B cell (primary cell): ENCODE measurements around the gene CD86. TPM values are rescaled to one million over a fixed set of nuclear protein-coding genes. Genes with fewer than 3 reads are reported as not detected.

Experiments
- ATAC-seq: fragments of 200-7000 bp; cut with Tn5 transposase; one replicate; pipeline ENCODE4 v1.10.0; 2021; ENCODE audit warnings: low read depth, mild to moderate bottlenecking, moderate number of reproducible peaks, moderate library complexity
- CTCF ChIA-PET: fragments of 350-600 bp; sonication (Branson Sonifier 250); formaldehyde crosslinking; loops from one replicate; lab custom pipeline; 2021; ENCODE audit warnings: antibody characterized with exemption, inconsistent platforms; lab: Charles Lee
- POLR2A ChIA-PET: fragments of 350-600 bp; sonication (Branson Sonifier 250); formaldehyde crosslinking; loops from one replicate; lab custom pipeline; 2021; ENCODE audit warnings: antibody characterized with exemption; lab: Charles Lee
- DNase-seq: peaks from one replicate; pipeline ENCODE4 v3.0.0; 2013
- H2AFZ ChIP-seq: 2 replicates; pipeline ENCODE4 v1.6.1; 2012; ENCODE audit warnings: mild to moderate bottlenecking, low read depth, low read length; ENCODE audit not compliant: insufficient read depth, poor library complexity, severe bottlenecking
- H3K27ac ChIP-seq, 2 donors: 1 replicate in 1 of 2; 2 replicates in 1 of 2; pipeline ENCODE4 v1.5.1; 2012 to 2013; ENCODE audit warnings: low read length in 2 of 2, mild to moderate bottlenecking in 2 of 2, moderate library complexity in 1 of 2
- H3K27me3 ChIP-seq, 4 experiments: fragments of 200-600 bp in 1 of 4; sonication (generic) in 1 of 4; replicated peaks in 1 of 4; 1 replicate in 2 of 4; 2 replicates in 2 of 4; pipeline versions ENCODE4 v1.6.1 to v1.7.0; 2013 to 2016; ENCODE audit warnings: low read length in 3 of 4, mild to moderate bottlenecking in 2 of 4, mixed read lengths in 1 of 4, moderate library complexity in 1 of 4; ENCODE audit not compliant: insufficient read depth in 4 of 4, control insufficient read depth in 3 of 4; ENCODE audit errors: control extremely low read depth in 1 of 4
- H3K36me3 ChIP-seq, 2 experiments: replicated peaks in 1 of 2; 1 replicate in 1 of 2; 2 replicates in 1 of 2; pipeline versions ENCODE4 v1.6.1 to v1.7.1; 2013; ENCODE audit warnings: low read length in 1 of 2; ENCODE audit not compliant: insufficient read depth in 2 of 2, control insufficient read depth in 1 of 2; ENCODE audit errors: control extremely low read depth in 1 of 2, extremely low read depth in 1 of 2
- H3K4me1 ChIP-seq, 2 donors: fragments of 200-600 bp in 1 of 2; sonication (generic) in 1 of 2; 1 replicate in 1 of 2; 2 replicates in 1 of 2; pipeline versions ENCODE4 v1.5.1 to v1.6.1; 2013 to 2017; ENCODE audit warnings: low read length in 2 of 2; ENCODE audit not compliant: control insufficient read depth in 2 of 2, insufficient read depth in 2 of 2
- H3K4me2 ChIP-seq: replicated peaks from 2 replicates; pipeline ENCODE3; 2012; ENCODE audit warnings: mild to moderate bottlenecking, low read depth, low read length; ENCODE audit not compliant: poor library complexity, severe bottlenecking
- H3K4me3 ChIP-seq, 5 experiments: fragments of 200-600 bp in 1 of 5; sonication (generic) in 1 of 5; 1 replicate in 3 of 5; 2 replicates in 2 of 5; pipeline versions ENCODE4 v1.5.1 to v1.7.0; 2011 to 2016; ENCODE audit warnings: low read length in 4 of 5, mild to moderate bottlenecking in 4 of 5, low read depth in 2 of 5, control low read depth in 1 of 5, moderate library complexity in 1 of 5; ENCODE audit not compliant: insufficient read depth in 1 of 5; ENCODE audit errors: control extremely low read depth in 1 of 5, extremely low read depth in 1 of 5
- H3K79me2 ChIP-seq: fragments of 200-600 bp; sonication (generic); one replicate; pipeline ENCODE4 v1.6.0; 2016; ENCODE audit warnings: low read length; ENCODE audit not compliant: control insufficient read depth, insufficient read depth
- H3K9ac ChIP-seq: fragments of 200-600 bp; sonication (generic); 2 replicates; pipeline ENCODE4 v1.6.1; 2017; ENCODE audit warnings: mild to moderate bottlenecking, low read length, moderate library complexity
- H3K9me3 ChIP-seq, 3 donors: one replicate each; pipeline versions ENCODE4 v1.6.1 to v1.7.1; 2013; ENCODE audit warnings: low read length in 2 of 3; ENCODE audit not compliant: control insufficient read depth in 2 of 3, insufficient read depth in 1 of 3; ENCODE audit errors: control extremely low read depth in 1 of 3
- H4K20me1 ChIP-seq: 2 replicates; pipeline ENCODE4 v1.6.0; 2012; ENCODE audit warnings: mild to moderate bottlenecking, low read length; ENCODE audit not compliant: insufficient read depth, control insufficient read depth, poor library complexity, severe bottlenecking
- H3K27ac Mint-ChIP-seq: one replicate; pipeline ENCODE4 v1.8.0; 2021; ENCODE audit warnings: mixed read lengths
- H3K27me3 Mint-ChIP-seq: one replicate; pipeline ENCODE4 v1.8.0; 2021; ENCODE audit warnings: mixed read lengths
- H3K4me1 Mint-ChIP-seq: one replicate; pipeline ENCODE4 v1.8.0; 2021; ENCODE audit warnings: mixed read lengths
- H3K4me3 Mint-ChIP-seq: one replicate; pipeline ENCODE4 v1.8.0; 2021; ENCODE audit warnings: mixed read lengths
- H3K9me3 Mint-ChIP-seq: one replicate; pipeline ENCODE4 v1.8.0; 2022; ENCODE audit warnings: mixed read lengths; ENCODE audit not compliant: insufficient read depth
- EZH2 ChIP-seq: IDR thresholded peaks from 2 replicates; pipeline ENCODE4 v1.6.1; 2012; ENCODE audit warnings: borderline replicate concordance, low read depth, mild to moderate bottlenecking, moderate library complexity, low read length; ENCODE audit not compliant: insufficient read depth, poor library complexity, severe bottlenecking
- whole genome bisulfite sequencing: methylation state at CpG from one replicate; pipeline ENCODE4 v1.1.5; 2013; ENCODE audit warnings: missing lambda C conversion rate; ENCODE audit not compliant: insufficient coverage; 5-methylcytosine and 5-hydroxymethylcytosine counted together
- intact Hi-C: fragments of 100-400 bp; cut with micrococcal nuclease; formaldehyde crosslinking; loops from one replicate; pipeline ENCODE4 v1.10.0; 2022
- polyA plus RNA-seq: library from polyadenylated mRNA; depleted of rRNA; stranded (reverse); fragments of >200 nt; gene quantifications from 2 replicates; pipeline ENCODE4 v1.2.3, GENCODE V29; 2012
- total RNA-seq, 2 donors: library from RNA; stranded (reverse); fragments of 120-200 nt in 1 of 2; gene quantifications; 1 replicate in 1 of 2; 2 replicates in 1 of 2; pipeline versions ENCODE4 v1.2.3 to v1.2.4, GENCODE V29; 2013 to 2022
- TF ChIP-seq, protein P1 (sequence below): fragments of 200-600 bp; IDR thresholded peaks from one replicate; pipeline ENCODE4 v1.8.0; 2022; ENCODE audit warnings: antibody characterized with exemption, mild to moderate bottlenecking

The CD86 gene
- total and polyA plus RNA-seq, 2 donors (not counting 1 experiment from before 2014, with no cell fraction given), result 31.5 to 38.2 TPM

DNA sequence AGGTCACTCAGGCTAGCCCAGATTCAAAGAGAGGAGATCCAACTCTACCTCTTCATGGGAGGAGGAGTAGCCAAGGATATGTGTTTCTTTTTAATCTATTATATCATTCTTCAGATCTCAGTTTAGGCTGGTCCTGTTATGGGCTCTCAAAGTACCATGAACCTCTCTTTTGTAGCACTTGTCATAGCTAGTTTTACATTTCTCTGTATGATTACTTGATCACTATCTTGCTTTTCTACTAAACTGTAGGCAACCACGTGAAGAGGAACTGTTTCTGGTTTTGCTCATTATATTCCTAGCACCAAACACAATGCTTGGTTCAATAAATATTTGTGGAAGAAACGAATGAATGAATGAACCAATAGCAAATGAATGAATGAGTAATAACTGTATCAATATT is 29.6 kb downstream of the CD86 start:
- Histone ChIP-seq H3K4me3 (no peak overlapping the region), H3K27ac (no peak overlapping the region), H3K4me2 (no peak overlapping the region), H3K79me2 (peaks cover 29% of the 10 kb centered on the region), H2AFZ (no peak overlapping the region), H3K9ac (no peak overlapping the region), H3K9me3 (no peaks in the 10 kb centered on the region), H4K20me1 (no peaks in the 10 kb centered on the region), H3K4me1 (peaks cover 25 to 33% of the 10 kb centered on the region in 2 donors), H3K36me3 (peaks cover 0 to 2% of the 10 kb centered on the region in 2 experiments), H3K27me3 (no peaks in the 10 kb centered on the region)
- TF ChIP-seq, protein P1, sequence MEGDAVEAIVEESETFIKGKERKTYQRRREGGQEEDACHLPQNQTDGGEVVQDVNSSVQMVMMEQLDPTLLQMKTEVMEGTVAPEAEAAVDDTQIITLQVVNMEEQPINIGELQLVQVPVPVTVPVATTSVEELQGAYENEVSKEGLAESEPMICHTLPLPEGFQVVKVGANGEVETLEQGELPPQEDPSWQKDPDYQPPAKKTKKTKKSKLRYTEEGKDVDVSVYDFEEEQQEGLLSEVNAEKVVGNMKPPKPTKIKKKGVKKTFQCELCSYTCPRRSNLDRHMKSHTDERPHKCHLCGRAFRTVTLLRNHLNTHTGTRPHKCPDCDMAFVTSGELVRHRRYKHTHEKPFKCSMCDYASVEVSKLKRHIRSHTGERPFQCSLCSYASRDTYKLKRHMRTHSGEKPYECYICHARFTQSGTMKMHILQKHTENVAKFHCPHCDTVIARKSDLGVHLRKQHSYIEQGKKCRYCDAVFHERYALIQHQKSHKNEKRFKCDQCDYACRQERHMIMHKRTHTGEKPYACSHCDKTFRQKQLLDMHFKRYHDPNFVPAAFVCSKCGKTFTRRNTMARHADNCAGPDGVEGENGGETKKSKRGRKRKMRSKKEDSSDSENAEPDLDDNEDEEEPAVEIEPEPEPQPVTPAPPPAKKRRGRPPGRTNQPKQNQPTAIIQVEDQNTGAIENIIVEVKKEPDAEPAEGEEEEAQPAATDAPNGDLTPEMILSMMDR, result no peak
- no CpG with 5 or more reads among the region's 2 CpGs for WGBS
- no peak overlapping the region for H3K4me3 Mint-ChIP-seq
- CTCF ChIA-PET, result interaction anchor here (0.7 to 1.5 kb wide), 2 partner anchors 79 to 89 kb away, joined by 3 to 5 read pairs; no protein-coding TSS in a partner anchor
- intact Hi-C loops, result no loop called here
- POLR2A ChIA-PET, result no interaction called here
- peaks cover 73% of the 10 kb centered on the region for H3K4me1 Mint-ChIP-seq
- ATAC-seq (no peak), DNase-seq (no peak)
- H3K27ac Mint-ChIP-seq, result no peak overlapping the region
- H3K27me3 Mint-ChIP-seq, result no peaks in the 10 kb centered on the region
- H3K9me3 Mint-ChIP-seq, result no peaks in the 10 kb centered on the region

DNA sequence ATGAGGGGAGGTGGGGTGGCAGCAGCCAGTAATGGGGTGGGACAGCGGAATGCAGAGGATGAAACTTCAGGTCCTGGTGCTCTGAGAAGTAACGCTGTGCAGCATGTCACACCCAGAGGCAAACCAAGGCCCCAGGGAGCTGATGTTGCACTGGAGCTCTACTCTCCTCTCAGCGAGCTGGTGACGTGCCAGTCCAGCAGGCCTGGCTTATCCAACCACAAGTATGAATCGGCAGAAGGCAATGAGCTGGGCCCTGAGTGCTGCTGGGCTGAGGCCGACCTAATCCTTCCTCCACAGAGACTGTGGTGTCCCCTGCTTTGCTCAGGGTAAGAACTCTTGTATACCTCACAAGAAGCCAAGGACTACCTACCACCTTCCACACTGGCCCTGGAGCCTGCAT is 30.5 kb downstream of the CD86 start:
- intact Hi-C loops, result no loop called here
- no peak overlapping the region for H3K9ac ChIP-seq
- peak overlapping the region; percentile 15 for H3K4me3 Mint-ChIP-seq
- H3K36me3 ChIP-seq, result peaks cover 0 to 2% of the 10 kb centered on the region in 2 experiments
- ChIA-PET CTCF (interaction anchor here (1.5 kb wide), 1 partner anchor 16 kb away, joined by 4 read pairs; no protein-coding TSS in a partner anchor), POLR2A (no interaction called here)
- no peaks in the 10 kb centered on the region for H3K9me3 Mint-ChIP-seq
- H3K27ac ChIP-seq, result no peak overlapping the region
- TF ChIP-seq, protein P1, result no peak
- no peak for TF ChIP-seq EZH2
- H3K79me2 ChIP-seq, result peaks cover 20% of the 10 kb centered on the region
- no peaks in the 10 kb centered on the region for H3K27me3 Mint-ChIP-seq
- H3K27ac Mint-ChIP-seq, result peak overlapping the region; percentile 47
- H3K4me2 ChIP-seq, result no peak overlapping the region
- H2AFZ ChIP-seq, result no peak overlapping the region
- H3K4me1 Mint-ChIP-seq, result peaks cover 69% of the 10 kb centered on the region
- H3K27me3 ChIP-seq, result no peaks in the 10 kb centered on the region
- 68% methylated on average over 6 of the region's 6 CpGs for WGBS
- ATAC-seq (peak; percentile 64), DNase-seq (no peak)
- H3K9me3 ChIP-seq, result no peaks in the 10 kb centered on the region
- peaks cover 19 to 33% of the 10 kb centered on the region in 2 donors for H3K4me1 ChIP-seq
- H4K20me1 ChIP-seq, result no peaks in the 10 kb centered on the region
- no peak overlapping the region for H3K4me3 ChIP-seq
